Activated CD4-positive, alpha-beta T cell treated with anti-CD3 and anti-CD28 coated beads, Interleukin-2, amount 50 U/mL, for 48 hours (primary cell): ENCODE results near the gene PJVK.
"Not testable (repeated sequence)": the region's sequence is repeated elsewhere in the genome, so short reads cannot be mapped to it uniquely, and the experiment has no call there.

ENCODE experiments used
- DNase-seq, 2 experiments: peaks; one replicate each; pipeline ENCODE4 v3.0.0-alpha.2; 2020

Gene PJVK

GRCh38 chr2:178436662-178437061 is 14.5 kb upstream of the PJVK start:
- DNase-seq = no peak

GRCh38 chr2:178441426-178441825 is 9.8 kb upstream of the PJVK start:
- no peak for DNase-seq

- DNase-seq = no peak
Measured at GRCh38 chr2:178448968-178449661, 2.1 kb upstream of the PJVK start.

GRCh38 chr2:178449700-178450523 is 1.3 kb upstream of the PJVK start:
- DNase-seq = no peak

- DNase-seq = no peak
Measured at GRCh38 chr2:178450524-178450773, 729 bp upstream of the PJVK start.

GRCh38 chr2:178452334-178452733 is 1.2 kb downstream of the PJVK start:
- no peak for DNase-seq

GRCh38 chr2:178452870-178453269 is 1.7 kb downstream of the PJVK start:
- no peak for DNase-seq

GRCh38 chr2:178455947-178456346 is 4.8 kb downstream of the PJVK start:
- DNase-seq = no peak

GRCh38 chr2:178457390-178457886 is 6.3 kb downstream of the PJVK start:
- no peak for DNase-seq

GRCh38 chr2:178469219-178469849 is 18.2 kb downstream of the PJVK start:
- DNase-seq = no peak

GRCh38 chr2:178471313-178471712 is 20.1 kb downstream of the PJVK start:
- DNase-seq = not testable (repeated sequence)

GRCh38 chr2:178473373-178473772 is 22.2 kb downstream of the PJVK start:
- no peak for DNase-seq

- DNase-seq = no peak
Measured at GRCh38 chr2:178473931-178474330, 22.8 kb downstream of the PJVK start.

GRCh38 chr2:178474560-178474959 is 23.4 kb downstream of the PJVK start:
- no peak for DNase-seq

GRCh38 chr2:178476477-178476876 is 25.3 kb downstream of the PJVK start:
- no peak for DNase-seq

- DNase-seq = no peak
Measured at GRCh38 chr2:178477443-178478129, 26.4 kb downstream of the PJVK start.

- DNase-seq = peak; percentile 14 to 16
Measured at GRCh38 chr2:178478130-178478438, 26.9 kb downstream of the PJVK start.

- DNase-seq = peak; percentile 76 to 82
Measured at GRCh38 chr2:178478439-178479274, 27.5 kb downstream of the PJVK start, which contains the start of gene FKBP7. TSS of gene FKBP7 (minus strand) at chr2:178478600. CDS start at chr2:178478499, 101 bp downstream.

GRCh38 chr2:178479275-178479616 is 28.1 kb downstream of the PJVK start:
- no peak for DNase-seq

GRCh38 chr2:178479758-178480226 is 28.6 kb downstream of the PJVK start:
- no peak for DNase-seq

- DNase-seq = peak; percentile 81 to 86
Measured at GRCh38 chr2:178480227-178481181, 29.3 kb downstream of the PJVK start, which contains the start of gene PLEKHA3. TSS of gene PLEKHA3 (plus strand) at chr2:178480457. CDS start at chr2:178480870, 413 bp downstream.
